ENCODE results near the gene COTL1.
"Not testable (repeated sequence)": the region's sequence is repeated elsewhere in the genome, so short reads cannot be mapped to it uniquely, and the experiment has no call there.

The COTL1 gene

GRCh38 chr16:84569382-84569987, 48.4 kb downstream of the COTL1 start:
- DNase-seq (ENCODE audit: low read depth), result no peak

- no peak for DNase-seq (ENCODE audit: low read depth)
Measured at GRCh38 chr16:84568066-84568465, 49.8 kb downstream of the COTL1 start.

- DNase-seq (ENCODE audit: low read depth), result no peak
Measured at GRCh38 chr16:84567286-84567962, 50.5 kb downstream of the COTL1 start.

GRCh38 chr16:84566545-84567257, 51.2 kb downstream of the COTL1 start:
- no peak for DNase-seq (ENCODE audit: low read depth)

GRCh38 chr16:84565669-84566495, 52.0 kb downstream of the COTL1 start:
- DNase-seq (ENCODE audit: low read depth), result no peak

GRCh38 chr16:84563786-84564420, 54.0 kb downstream of the COTL1 start:
- no peak for DNase-seq (ENCODE audit: low read depth)

GRCh38 chr16:84563064-84563715, 54.7 kb downstream of the COTL1 start:
- no peak for DNase-seq (ENCODE audit: low read depth)

- DNase-seq (ENCODE audit: low read depth), result no peak
Measured at GRCh38 chr16:84562174-84562815, 55.6 kb downstream of the COTL1 start.

- no peak for DNase-seq (ENCODE audit: low read depth)
Measured at GRCh38 chr16:84561291-84561690, 56.6 kb downstream of the COTL1 start.

GRCh38 chr16:84560269-84560668, 57.6 kb downstream of the COTL1 start:
- no peak for DNase-seq (ENCODE audit: low read depth)

GRCh38 chr16:84559311-84559932, 58.5 kb downstream of the COTL1 start:
- DNase-seq (ENCODE audit: low read depth), result no peak

GRCh38 chr16:84558850-84559249, 59.0 kb downstream of the COTL1 start:
- DNase-seq (ENCODE audit: low read depth), result not testable (repeated sequence)

- DNase-seq (ENCODE audit: low read depth), result no peak
Measured at GRCh38 chr16:84557504-84557903, 60.4 kb downstream of the COTL1 start.

GRCh38 chr16:84557059-84557458, 60.8 kb downstream of the COTL1 start:
- no peak for DNase-seq (ENCODE audit: low read depth)

- DNase-seq (ENCODE audit: low read depth), result no peak
Measured at GRCh38 chr16:84555418-84556196, 62.3 kb downstream of the COTL1 start.

- DNase-seq (ENCODE audit: low read depth), result no peak
Measured at GRCh38 chr16:84554627-84555328, 63.1 kb downstream of the COTL1 start.

- no peak for DNase-seq (ENCODE audit: low read depth)
Measured at GRCh38 chr16:84553873-84554399, 63.9 kb downstream of the COTL1 start.

GRCh38 chr16:84552135-84552534, 65.7 kb downstream of the COTL1 start:
- no peak for DNase-seq (ENCODE audit: low read depth)

GRCh38 chr16:84550096-84550495, 67.8 kb downstream of the COTL1 start:
- no peak for DNase-seq (ENCODE audit: low read depth)

All from activated T-helper 9 cell treated with anti-CD3 and anti-CD28 coated beads, Interleukin-2, amount 50 U/mL, for 16 hours (primary cell).